Naive thymus-derived CD8-positive, alpha-beta T cell (primary cell): ENCODE results near the gene SLC35A3. TPM values are rescaled to one million over a fixed set of nuclear protein-coding genes. Genes with fewer than 3 reads are reported as not detected.
A peak's percentile ranks its signal among the peaks of the same experiment; 100 is the strongest.
"Not testable (repeated sequence)": the region's sequence is repeated elsewhere in the genome, so short reads cannot be mapped to it uniquely, and the experiment has no call there.

Source experiments
- ATAC-seq, 2 donors: fragments of 150-1000 bp; cut with Tn5 transposase in 1 of 2; sonication (Bioruptor Pico), chemical (Tn5 transposase) in 1 of 2; 1 replicate in 1 of 2; 2 replicates in 1 of 2; pipeline ENCODE4 v1.10.0; 2021; ENCODE audit warnings: mild to moderate bottlenecking in 2 of 2, moderate library complexity in 2 of 2
- POLR2A ChIA-PET: fragments of 350-600 bp; sonication (Branson Sonifier 250); formaldehyde crosslinking; loops from one replicate; lab custom pipeline; 2021; ENCODE audit warnings: antibody characterized with exemption; lab: Charles Lee
- DNase-seq, 10 donors: peaks; one replicate each; pipeline versions ENCODE4 v3.0.0 to v3.0.0-alpha.2; 2020 to 2022
- H3K27ac Mint-ChIP-seq, 10 donors: one replicate each; pipeline ENCODE4 v1.8.0; 2020 to 2022; ENCODE audit warnings: mild to moderate bottlenecking in 10 of 10, mixed read lengths in 10 of 10, moderate library complexity in 4 of 10, inconsistent platforms in 1 of 10
- H3K27me3 Mint-ChIP-seq, 5 donors: one replicate each; pipeline ENCODE4 v1.8.0; 2021 to 2022; ENCODE audit warnings: mixed read lengths in 5 of 5
- H3K36me3 Mint-ChIP-seq, 3 donors: one replicate each; pipeline ENCODE4 v1.8.0; 2020 to 2022; ENCODE audit warnings: mixed read lengths in 3 of 3, mild to moderate bottlenecking in 2 of 3, inconsistent platforms in 1 of 3
- H3K4me1 Mint-ChIP-seq, 4 donors: one replicate each; pipeline ENCODE4 v1.8.0; 2021 to 2022; ENCODE audit warnings: mixed read lengths in 4 of 4
- H3K4me3 Mint-ChIP-seq, 10 donors: one replicate each; pipeline ENCODE4 v1.8.0; 2020 to 2022; ENCODE audit warnings: mild to moderate bottlenecking in 10 of 10, mixed read lengths in 10 of 10, moderate library complexity in 6 of 10, inconsistent platforms in 1 of 10
- H3K9me3 Mint-ChIP-seq, 9 donors: one replicate each; pipeline ENCODE4 v1.8.0; 2020 to 2022; ENCODE audit warnings: mixed read lengths in 9 of 9, mild to moderate bottlenecking in 3 of 9, inconsistent platforms in 1 of 9, moderate library complexity in 1 of 9
- polyA plus RNA-seq, 3 donors: library from polyadenylated mRNA; unstranded; fragments of 300-500 nt; fragmentation: Illumina TruSeq; gene quantifications; one replicate each; pipeline ENCODE4 v1.2.3, GENCODE V29; 2021
- total RNA-seq, 8 experiments: library from RNA in 2 of 8; stranded (reverse) in 2 of 8; gene quantifications; one replicate each; pipeline ENCODE4 v1.2.3 and lab custom pipeline; 2021 to 2026

The SLC35A3 gene
- total and polyA plus RNA-seq, 5 experiments from 2014 or later, result 13.3 to 30.1 (median 15.3) TPM

DNA sequence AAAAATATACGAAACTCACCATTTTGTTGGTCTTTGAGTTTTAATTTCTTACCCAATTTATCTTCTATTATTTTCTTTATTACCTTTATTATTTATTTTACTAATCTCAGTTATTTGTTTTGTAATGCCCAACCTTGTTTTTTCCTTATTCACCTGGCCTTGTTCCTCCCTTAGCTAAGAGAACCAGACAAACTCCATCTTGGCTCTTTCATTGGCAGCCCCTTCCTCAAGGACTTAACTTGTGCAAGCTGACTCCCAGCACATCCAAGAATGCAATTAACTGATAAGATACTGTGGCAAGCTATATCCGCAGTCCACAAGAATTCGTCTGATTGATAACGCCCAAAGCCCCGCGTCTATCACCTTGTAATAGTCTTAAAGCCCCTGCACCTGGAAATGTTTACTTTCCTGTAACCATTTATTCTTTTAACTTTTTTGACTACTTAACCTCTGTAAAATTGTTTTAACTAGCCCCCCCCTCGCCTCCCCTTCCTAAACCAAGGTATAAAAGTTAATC is 10.5 kb upstream of the SLC35A3 start:
- H3K27ac Mint-ChIP-seq, POLR2A ChIA-PET, H3K4me1 Mint-ChIP-seq, H3K36me3 Mint-ChIP-seq, H3K27me3 Mint-ChIP-seq, ATAC-seq, H3K4me3 Mint-ChIP-seq, DNase-seq, H3K9me3 Mint-ChIP-seq: not testable (repeated sequence)

- DNase-seq, H3K9me3 Mint-ChIP-seq, POLR2A ChIA-PET, ATAC-seq, H3K36me3 Mint-ChIP-seq, H3K27me3 Mint-ChIP-seq, H3K4me3 Mint-ChIP-seq, H3K27ac Mint-ChIP-seq, H3K4me1 Mint-ChIP-seq: not testable (repeated sequence)
Measured at GRCh38 chr1:99960260-99960659, 9.5 kb upstream of the SLC35A3 start.

GRCh38 chr1:99963041-99963795 is 6.6 kb upstream of the SLC35A3 start:
- Mint-ChIP-seq H3K27ac (no peak overlapping the region), H3K4me3 (no peak overlapping the region), H3K4me1 (peaks cover under 1 to 3% (median 1%) of the 10 kb centered on the region in 4 donors), H3K36me3 (no peaks in the 10 kb centered on the region), H3K9me3 (no peaks in the 10 kb centered on the region), H3K27me3 (no peaks in the 10 kb centered on the region)
- DNase-seq (no peak), ATAC-seq (no peak)
- POLR2A ChIA-PET, result no interaction called here

GRCh38 chr1:99964806-99965205 is 5.0 kb upstream of the SLC35A3 start:
- Mint-ChIP-seq H3K27me3 (no peaks in the 10 kb centered on the region), H3K27ac (peak overlapping the region in 1 of 10 donors; percentile 55), H3K36me3 (no peaks in the 10 kb centered on the region), H3K9me3 (no peaks in the 10 kb centered on the region), H3K4me3 (no peak overlapping the region), H3K4me1 (peaks cover 7 to 15% (median 13%) of the 10 kb centered on the region in 4 donors)
- ATAC-seq, result no peak
- POLR2A ChIA-PET, result interaction anchor here (0.6 kb wide), 1 partner anchor 17 kb away, joined by 4 read pairs; no protein-coding TSS in a partner anchor
- DNase-seq, result no peak

GRCh38 chr1:99965646-99966375 is 4.0 kb upstream of the SLC35A3 start:
- POLR2A ChIA-PET, result interaction anchor here (0.6 kb wide), 1 partner anchor 16 kb away, joined by 4 read pairs; no protein-coding TSS in a partner anchor
- Mint-ChIP-seq H3K27me3 (no peaks in the 10 kb centered on the region), H3K9me3 (no peaks in the 10 kb centered on the region)

GRCh38 chr1:99968214-99968613 is 1.6 kb upstream of the SLC35A3 start:
- no peaks in the 10 kb centered on the region for H3K36me3 Mint-ChIP-seq

More at GRCh38 chr1:99965646-99966375, 4.0 kb upstream of the SLC35A3 start:
- Mint-ChIP-seq H3K27ac (no peak overlapping the region), H3K36me3 (no peaks in the 10 kb centered on the region), H3K4me1 (peaks cover 11 to 23% (median 20%) of the 10 kb centered on the region in 4 donors), H3K4me3 (no peak overlapping the region)
- ATAC-seq (no peak), DNase-seq (no peak)

DNA sequence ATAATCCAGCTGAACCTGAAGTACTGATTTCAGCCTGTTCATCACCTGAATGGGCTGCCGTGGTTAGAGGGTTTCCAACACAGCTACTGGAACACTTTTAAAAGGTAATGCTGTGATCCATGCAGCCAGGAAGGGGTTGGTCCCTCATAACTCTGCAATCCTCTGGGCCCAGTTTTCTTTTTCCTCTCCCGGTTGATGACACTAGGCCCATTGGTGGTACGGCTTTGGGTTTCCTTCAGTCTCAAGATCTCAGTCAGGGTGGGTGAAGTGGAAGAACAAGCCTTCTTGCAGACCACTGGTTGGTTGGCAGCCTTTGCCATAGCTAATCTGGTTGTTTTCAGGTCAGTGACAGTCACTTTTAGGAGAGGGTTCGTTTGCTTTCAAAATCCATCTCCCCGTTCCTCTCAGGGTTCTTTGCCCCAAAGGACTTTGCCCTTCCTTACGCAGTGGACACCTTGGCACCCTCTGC is 502 bp upstream of the SLC35A3 start:
- no peaks in the 10 kb centered on the region for H3K9me3 Mint-ChIP-seq
- POLR2A ChIA-PET, result interaction anchor here (0.7 to 2.2 kb wide), 7 partner anchors 10 to 203 kb away, joined by 3 to 17 read pairs (median 8); partner anchors contain the start of genes AGL, FRRS1, SASS6 and TRMT13
- ATAC-seq (peak in 1 of 2 donors; percentile 1), DNase-seq (peak in 1 of 10 donors; percentile 0)
- peaks cover 0 to 2% (median 0%) of the 10 kb centered on the region in 3 donors for H3K36me3 Mint-ChIP-seq
- H3K27ac Mint-ChIP-seq, result peak overlapping the region; percentile 88 to 97 (median 94)
- peak overlapping the region; percentile 89 to 100 (median 99) for H3K4me3 Mint-ChIP-seq
- H3K27me3 Mint-ChIP-seq, result no peaks in the 10 kb centered on the region
- peaks cover 14 to 43% (median 36%) of the 10 kb centered on the region in 4 donors for H3K4me1 Mint-ChIP-seq

More at GRCh38 chr1:99968214-99968613, 1.6 kb upstream of the SLC35A3 start:
- ATAC-seq (no peak), DNase-seq (no peak)
- H3K9me3 Mint-ChIP-seq, result no peaks in the 10 kb centered on the region
- H3K27ac Mint-ChIP-seq, result peak overlapping the region in 3 of 10 donors; percentile 34 to 78 (median 62)
- peaks cover 14 to 40% (median 33%) of the 10 kb centered on the region in 4 donors for H3K4me1 Mint-ChIP-seq
- POLR2A ChIA-PET, result no interaction called here
- peak overlapping the region in 8 of 10 donors; percentile 20 to 100 (median 94) for H3K4me3 Mint-ChIP-seq
- H3K27me3 Mint-ChIP-seq, result no peaks in the 10 kb centered on the region

- peaks cover 18 to 43% (median 37%) of the 10 kb centered on the region in 4 donors for H3K4me1 Mint-ChIP-seq
Measured at GRCh38 chr1:99970713-99971255, 988 bp downstream of the SLC35A3 start.

DNA sequence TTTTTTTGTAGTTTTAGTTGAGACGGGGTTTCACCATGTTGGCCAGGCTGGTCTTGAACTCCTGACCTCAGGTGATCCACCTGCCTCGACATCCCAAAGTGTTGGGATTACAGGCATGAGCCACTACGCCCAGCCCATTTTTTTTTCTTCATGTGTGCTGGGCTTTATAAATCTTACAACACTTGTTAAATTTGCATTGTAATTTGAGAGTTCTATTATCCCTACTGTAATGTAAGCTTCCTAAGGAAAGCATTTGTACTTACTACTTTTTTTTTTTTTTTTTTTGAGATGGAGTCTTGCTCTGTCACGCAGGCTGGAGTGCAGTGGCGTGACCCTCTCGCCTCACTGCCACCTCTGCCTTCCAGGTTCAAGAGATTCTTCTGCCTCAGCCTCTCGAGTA is 2.3 kb downstream of the SLC35A3 start:
- not testable (repeated sequence) for H3K9me3 Mint-ChIP-seq, ATAC-seq, DNase-seq, H3K27me3 Mint-ChIP-seq
- H3K36me3 Mint-ChIP-seq, result peaks cover 0 to 24% (median 10%) of the 10 kb centered on the region in 3 donors
- peak overlapping the region in 8 of 10 donors; percentile 44 to 99 (median 78) for H3K4me3 Mint-ChIP-seq
- H3K4me1 Mint-ChIP-seq, result peaks cover 16 to 44% (median 39%) of the 10 kb centered on the region in 4 donors
- H3K27ac Mint-ChIP-seq, result peak overlapping the region in 2 of 10 donors; percentile 20 to 84
- POLR2A ChIA-PET, result interaction anchor here (0.6 kb wide), 1 partner anchor 278 kb away, joined by 3 read pairs; no protein-coding TSS in a partner anchor

More at GRCh38 chr1:99970713-99971255, 988 bp downstream of the SLC35A3 start:
- peaks cover 0 to 15% (median 4%) of the 10 kb centered on the region in 3 donors for H3K36me3 Mint-ChIP-seq
- DNase-seq (peak in 1 of 10 donors; percentile 4), ATAC-seq (no peak)
- H3K27ac Mint-ChIP-seq, result peak overlapping the region; percentile 88 to 100 (median 98)
- H3K9me3 Mint-ChIP-seq, result no peaks in the 10 kb centered on the region
- POLR2A ChIA-PET, result interaction anchor here (0.6 to 2.2 kb wide), 7 partner anchors 9 to 295 kb away, joined by 3 to 17 read pairs (median 8); partner anchors contain the start of genes AGL, RTCA, SASS6 and TRMT13
- no peaks in the 10 kb centered on the region for H3K27me3 Mint-ChIP-seq
- peak overlapping the region; percentile 96 to 100 (median 99) for H3K4me3 Mint-ChIP-seq

GRCh38 chr1:99975529-99975928 is 5.7 kb downstream of the SLC35A3 start:
- Mint-ChIP-seq H3K4me3 (no peak overlapping the region), H3K27me3 (no peaks in the 10 kb centered on the region), H3K36me3 (peaks cover 0 to 32% (median 10%) of the 10 kb centered on the region in 3 donors), H3K4me1 (peaks cover 7 to 38% (median 24%) of the 10 kb centered on the region in 4 donors), H3K27ac (peak overlapping the region in 1 of 10 donors; percentile 35), H3K9me3 (no peaks in the 10 kb centered on the region)
- POLR2A ChIA-PET, result no interaction called here
- DNase-seq, result no peak
- no peak for ATAC-seq

DNA sequence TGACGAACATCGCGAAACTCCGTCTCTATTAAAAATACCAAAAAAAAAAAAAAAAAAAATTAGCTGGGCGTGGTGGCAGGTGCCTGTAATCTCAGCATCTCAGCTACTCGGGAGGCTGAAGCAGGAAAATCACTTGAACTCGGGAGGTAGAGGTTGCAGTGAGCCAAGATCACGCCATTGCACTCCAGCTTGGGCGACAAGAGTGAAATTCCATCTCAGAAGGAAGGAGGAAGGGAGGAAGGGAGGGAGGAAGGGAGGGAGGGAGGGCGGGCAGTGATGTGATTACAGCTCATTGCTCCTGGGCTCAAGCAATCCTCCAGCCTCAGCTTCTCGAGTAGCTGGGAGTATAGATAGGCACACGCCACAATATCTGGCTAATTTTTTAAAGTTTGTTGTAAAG is 7.5 kb downstream of the SLC35A3 start:
- H3K4me3 Mint-ChIP-seq, DNase-seq, ATAC-seq, H3K9me3 Mint-ChIP-seq, H3K27ac Mint-ChIP-seq, H3K27me3 Mint-ChIP-seq: not testable (repeated sequence)
- peaks cover 4 to 28% (median 14%) of the 10 kb centered on the region in 4 donors for H3K4me1 Mint-ChIP-seq
- peaks cover 0 to 36% (median 10%) of the 10 kb centered on the region in 3 donors for H3K36me3 Mint-ChIP-seq
- POLR2A ChIA-PET, result interaction anchor here (0.8 kb wide), 1 partner anchor 127 kb away, joined by 6 read pairs; the partner anchor contains the start of gene AGL
